Heart left ventricle (tissue), 11 donors: Measurements from ENCODE around the gene ZCCHC7. TPM values are rescaled to one million over a fixed set of nuclear protein-coding genes. Genes with fewer than 3 reads are reported as not detected.

Experiments
- polyA plus RNA-seq, 2 donors: library from polyadenylated mRNA; stranded (reverse); fragments of 200-250 nt; gene quantifications; one replicate each; pipeline ENCODE4 v1.2.3, GENCODE V29; 2013
- total RNA-seq, 9 donors: library from RNA; depleted of rRNA in 2 of 9; stranded (reverse); fragments of >200 nt in 2 of 9; fragmentation: NEBNext Ultra II Directional in 3 of 9; extraction: Animal tissue kit (Norgen Biotek cat#: 25700) in 3 of 9; gene quantifications; one replicate each; pipeline versions ENCODE4 v1.1.0 to v1.2.4, GENCODE V29; 2016 to 2023
- donor health status: ischemic (EF 13 %, LVEDD 7.1; RV severe dilation, severe dysfunction).
- donor health status: healthy with polysubstance abuse.
- donor health status: DM: no; HTN: yes; CAD: no.
- donor health status: DM: no; HTN: no; CAD: no.
- donor health status: ischemic (EF 25% LVEDD 5.7; RV mildly dilated, moderate dysfunction).
- donor health status: healthy.
- donor health status: DM: yes; HTN: yes; CAD: no.
- donor health status: PGD.
- donor health status: nonischemic (EF 23%, LVEDD 6.1; RV moderate dilation, normal function).

Gene ZCCHC7
- total and polyA plus RNA-seq, 11 donors, result 3.5 to 14.8 (median 8.4) TPM

Other genes with a start within 250 kb of the ZCCHC7 start
- under 1 TPM in 3 of 9 donors, not detected in 6; 0.02 to 0.37 (median 0.14) TPM for gene PAX5, start 86.3 kb upstream of the ZCCHC7 start, total RNA-seq
- gene PAX5, start 86.3 kb upstream of the ZCCHC7 start, polyA plus RNA-seq, result under 1 TPM in 1 of 2 donors, not detected in 1; 0.01 TPM